HG03159 (cell line): ENCODE measurements around the gene TMEM240.
"Not testable (repeated sequence)": the region's sequence is repeated elsewhere in the genome, so short reads cannot be mapped to it uniquely, and the experiment has no call there.

ENCODE experiments used
- ATAC-seq: cut with Tn5 transposase; IDR thresholded peaks from one replicate; pipeline ENCODE4 v1.9.1; 2021; ENCODE audit warnings: mild to moderate bottlenecking, moderate library complexity; ENCODE audit not compliant: unreplicated experiment

TMEM240 gene

DNA sequence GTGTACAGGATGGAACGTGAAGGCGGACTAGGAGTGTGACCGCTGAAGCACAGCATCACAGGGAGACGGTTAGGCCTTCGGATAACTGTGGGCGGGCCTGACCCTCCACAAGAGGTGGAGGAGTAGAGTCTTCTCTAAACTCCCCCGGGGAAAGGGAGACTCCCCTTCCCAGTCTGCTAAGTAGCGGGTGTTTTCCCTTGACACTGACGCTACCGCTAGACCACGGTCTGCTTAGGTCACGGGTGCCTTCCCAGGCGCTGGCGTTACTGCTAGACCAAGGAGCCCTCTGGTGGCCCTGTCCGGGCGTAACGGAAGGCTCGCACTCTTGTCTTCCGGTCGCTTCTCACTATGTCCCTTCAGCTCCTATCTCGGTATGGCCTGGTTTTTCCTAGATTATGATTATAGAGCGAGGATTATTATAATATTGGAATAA, 35.0 kb downstream of the TMEM240 start:
- ATAC-seq: not testable (repeated sequence)

DNA sequence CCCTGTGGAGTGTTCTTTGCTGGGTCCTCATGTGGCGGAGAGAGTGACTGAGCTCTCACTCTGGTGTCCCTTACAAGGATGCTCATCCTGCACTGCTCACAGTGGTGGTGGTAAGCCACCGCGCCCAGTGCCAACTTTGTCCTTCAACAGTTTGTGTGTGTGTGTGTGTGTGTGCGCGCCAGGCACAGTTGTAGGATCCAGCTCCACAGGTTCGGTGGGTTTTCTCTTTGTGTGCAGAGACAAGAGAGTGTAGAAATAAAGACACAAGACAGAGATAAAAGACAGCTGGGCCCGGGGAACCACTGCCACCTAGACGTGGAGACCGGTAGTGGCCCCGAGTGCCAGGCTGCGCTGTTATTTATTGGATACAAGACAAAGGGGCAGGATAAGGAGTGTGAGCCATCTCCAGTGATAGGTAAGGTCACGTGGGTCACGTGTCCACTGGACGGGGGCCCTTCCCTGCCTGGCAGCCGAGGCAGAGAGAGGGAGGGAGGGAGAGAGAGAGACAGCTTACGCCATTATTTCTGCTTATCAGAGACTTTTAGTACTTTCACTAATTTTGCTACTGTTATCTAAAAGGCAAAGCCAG, 35.6 kb downstream of the TMEM240 start:
- ATAC-seq: not testable (repeated sequence)

DNA sequence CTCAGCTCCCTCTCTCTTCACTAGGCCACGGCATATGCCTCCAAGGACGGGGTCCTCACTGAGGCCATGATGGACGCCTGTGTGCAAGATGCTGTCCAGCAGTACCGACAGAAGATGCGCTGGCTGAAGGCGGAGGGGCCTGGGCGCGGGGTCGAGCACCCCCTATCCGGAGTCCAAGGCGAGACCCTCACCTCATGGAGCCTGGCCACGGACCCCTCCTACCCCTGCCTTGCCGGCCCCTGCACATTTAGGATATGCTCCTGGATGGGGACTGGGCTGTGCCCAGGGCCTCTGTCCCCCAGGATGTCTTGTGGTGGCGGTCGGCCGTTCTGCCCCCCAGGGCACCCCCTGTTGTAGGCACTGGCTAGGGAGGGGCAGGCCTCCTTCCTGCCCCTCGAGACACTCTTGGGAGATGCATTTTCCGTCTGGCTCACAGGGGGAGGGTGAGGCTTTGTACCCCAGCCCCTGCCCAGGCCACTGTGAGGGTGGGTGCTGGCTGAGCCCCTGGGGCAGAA, 44.9 kb downstream of the TMEM240 start:
- ATAC-seq: not testable (repeated sequence)

DNA sequence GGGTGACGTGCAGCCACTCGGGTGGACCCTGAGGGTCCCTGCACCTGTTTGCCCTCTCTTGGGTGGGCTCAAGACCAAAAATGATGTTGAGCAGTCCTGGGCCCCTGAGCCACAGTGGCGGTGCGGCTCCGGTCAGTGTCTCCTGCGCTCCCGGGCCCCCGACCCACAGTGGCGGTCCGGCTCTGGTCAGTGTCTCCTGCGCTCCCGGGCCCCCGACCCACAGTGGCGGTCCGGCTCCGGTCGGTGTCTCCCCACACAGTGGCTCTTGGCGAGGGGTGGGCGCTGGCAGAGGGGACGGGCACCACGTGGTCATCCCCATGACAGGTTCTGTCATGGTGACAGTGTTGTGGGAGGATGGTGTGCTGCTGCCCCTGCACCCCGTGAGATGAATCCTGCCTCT, 46.1 kb downstream of the TMEM240 start:
- not testable (repeated sequence) for ATAC-seq

DNA sequence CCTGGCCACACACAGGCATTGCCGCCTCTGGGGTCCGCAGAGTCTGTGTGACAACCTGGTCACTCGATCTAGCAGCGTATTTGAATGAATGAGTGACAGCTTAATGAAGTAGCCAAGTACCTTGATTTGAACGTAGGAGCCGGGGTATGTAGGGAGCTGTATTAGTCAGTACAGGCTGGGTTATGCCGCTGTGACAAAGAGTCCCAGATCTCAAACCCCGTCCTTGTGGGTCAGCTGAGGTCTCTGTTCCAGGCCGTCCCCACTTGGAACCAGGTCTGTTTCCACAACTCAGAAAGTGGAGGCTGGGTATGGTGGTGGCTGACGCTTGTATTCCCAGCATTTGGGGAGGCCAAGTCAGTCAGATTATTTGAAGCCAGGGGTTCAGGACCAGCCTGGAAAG, 48.8 kb downstream of the TMEM240 start:
- ATAC-seq: no peak

DNA sequence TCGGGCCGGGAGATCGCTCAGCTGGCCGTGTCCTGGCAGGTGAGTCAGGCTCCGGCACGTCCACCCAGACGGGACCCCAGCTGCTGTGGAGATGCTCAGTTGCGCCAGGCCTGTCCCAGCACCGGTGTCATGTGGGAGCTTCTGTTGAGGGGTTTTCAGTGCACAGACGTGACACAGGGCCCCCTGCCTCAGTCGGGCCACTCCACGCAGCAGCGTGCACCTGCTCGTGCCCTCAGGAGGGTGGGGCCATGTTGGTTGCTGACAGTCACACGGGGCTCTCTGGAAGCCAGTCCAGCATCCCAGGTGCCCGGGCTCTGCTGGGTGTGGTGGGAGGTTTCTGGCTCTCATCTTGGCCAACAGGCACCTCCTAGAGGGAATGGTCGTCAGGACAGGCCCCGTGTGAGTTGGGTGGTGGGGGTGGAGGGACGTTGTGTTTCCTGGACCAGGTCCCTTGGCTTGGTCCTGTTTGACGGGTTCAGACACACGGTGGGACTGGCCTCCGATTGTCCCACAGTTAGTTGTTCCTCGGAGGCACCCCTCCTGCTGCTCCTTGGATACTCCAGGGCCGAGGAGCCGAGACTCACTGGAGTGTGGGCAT, 49.7 kb downstream of the TMEM240 start:
- ATAC-seq: no peak

DNA sequence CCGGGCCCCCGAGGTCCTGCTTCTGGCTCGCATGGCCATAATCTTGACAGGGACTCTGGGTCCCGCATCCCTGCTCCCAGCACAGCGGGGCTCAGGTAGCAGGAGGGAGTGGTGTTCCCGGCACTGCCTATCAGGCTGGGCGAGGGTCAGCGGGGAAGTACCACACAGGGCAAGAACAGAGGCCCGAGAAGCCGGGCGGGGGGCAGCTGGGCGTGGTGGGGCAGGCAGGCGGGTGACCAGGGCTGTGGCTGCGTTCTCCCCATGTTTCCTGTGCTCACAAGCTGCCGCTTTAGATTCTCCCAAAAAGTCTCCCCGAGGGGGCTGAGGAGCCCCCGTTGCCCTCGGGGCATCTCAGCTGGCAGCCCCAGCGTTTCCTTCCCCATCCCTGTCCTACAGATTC, 50.6 kb downstream of the TMEM240 start:
- no peak for ATAC-seq

DNA sequence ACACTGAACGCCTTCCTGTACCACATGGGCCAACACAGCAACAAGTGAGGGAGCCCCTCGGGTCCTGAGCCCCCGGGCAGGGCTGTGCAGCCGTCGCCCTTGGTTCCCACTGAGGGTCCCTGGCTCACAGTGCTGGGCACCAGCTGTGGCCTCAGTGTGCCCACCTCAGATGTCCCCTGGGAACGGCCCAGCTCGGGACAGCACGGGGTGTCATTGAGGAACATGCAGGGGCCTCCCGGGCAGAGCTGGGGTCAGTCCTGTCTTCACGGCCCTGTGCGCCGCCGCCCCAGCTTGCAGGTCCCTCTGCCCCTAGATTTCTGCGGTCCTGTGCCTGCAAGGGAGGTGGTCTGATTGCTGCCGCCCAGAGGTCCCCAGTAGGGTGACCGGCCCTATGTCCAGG, 51.2 kb downstream of the TMEM240 start:
- no peak for ATAC-seq

DNA sequence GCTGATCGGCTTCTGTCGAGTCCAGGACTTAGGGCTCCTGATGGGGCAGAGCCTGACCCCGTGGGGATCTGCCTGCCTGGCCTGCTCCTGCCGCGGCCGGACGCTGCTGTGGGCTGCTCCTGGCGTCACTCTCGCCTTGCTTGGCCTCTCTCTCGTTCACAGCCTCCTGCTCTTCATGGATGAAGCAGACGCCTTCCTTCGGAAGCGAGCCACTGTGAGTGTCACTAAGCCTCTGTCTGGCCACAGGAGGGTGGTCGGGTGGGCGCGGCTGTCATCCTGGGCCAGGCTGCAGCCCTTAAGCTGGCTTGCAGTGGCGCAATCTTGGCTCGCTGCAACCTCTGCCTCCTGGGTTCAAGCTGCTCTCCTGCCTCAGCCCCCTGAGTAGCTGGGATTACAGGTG, 52.7 kb downstream of the TMEM240 start:
- no peak for ATAC-seq

DNA sequence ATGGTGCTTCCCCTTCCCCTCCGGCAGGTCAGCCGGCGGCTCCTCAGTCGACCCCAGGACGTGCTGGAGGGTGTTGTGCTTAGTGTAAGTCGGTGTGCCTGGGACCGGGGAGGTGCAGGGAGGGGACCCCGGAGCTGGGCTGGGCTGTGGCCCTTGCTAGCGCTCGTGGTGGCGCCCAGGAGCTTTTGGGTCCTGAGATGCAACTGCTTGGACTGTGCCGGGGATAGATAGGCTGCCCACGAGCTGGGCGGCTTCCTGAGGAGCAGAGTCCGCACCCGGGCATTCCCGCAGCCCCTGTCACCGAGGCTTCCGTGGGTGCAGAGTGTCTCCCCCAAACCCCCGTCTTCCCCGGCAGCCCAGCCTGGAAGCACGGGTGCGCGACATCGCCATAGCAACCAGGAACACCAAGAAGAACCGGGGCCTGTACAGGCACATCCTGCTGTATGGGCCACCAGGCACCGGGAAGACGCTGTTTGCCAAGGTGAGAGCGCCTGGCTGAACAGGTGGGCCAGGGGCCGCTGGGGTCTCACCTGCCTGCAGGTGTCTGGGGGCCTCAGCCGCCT, 54.6 kb downstream of the TMEM240 start:
- not testable (repeated sequence) for ATAC-seq

DNA sequence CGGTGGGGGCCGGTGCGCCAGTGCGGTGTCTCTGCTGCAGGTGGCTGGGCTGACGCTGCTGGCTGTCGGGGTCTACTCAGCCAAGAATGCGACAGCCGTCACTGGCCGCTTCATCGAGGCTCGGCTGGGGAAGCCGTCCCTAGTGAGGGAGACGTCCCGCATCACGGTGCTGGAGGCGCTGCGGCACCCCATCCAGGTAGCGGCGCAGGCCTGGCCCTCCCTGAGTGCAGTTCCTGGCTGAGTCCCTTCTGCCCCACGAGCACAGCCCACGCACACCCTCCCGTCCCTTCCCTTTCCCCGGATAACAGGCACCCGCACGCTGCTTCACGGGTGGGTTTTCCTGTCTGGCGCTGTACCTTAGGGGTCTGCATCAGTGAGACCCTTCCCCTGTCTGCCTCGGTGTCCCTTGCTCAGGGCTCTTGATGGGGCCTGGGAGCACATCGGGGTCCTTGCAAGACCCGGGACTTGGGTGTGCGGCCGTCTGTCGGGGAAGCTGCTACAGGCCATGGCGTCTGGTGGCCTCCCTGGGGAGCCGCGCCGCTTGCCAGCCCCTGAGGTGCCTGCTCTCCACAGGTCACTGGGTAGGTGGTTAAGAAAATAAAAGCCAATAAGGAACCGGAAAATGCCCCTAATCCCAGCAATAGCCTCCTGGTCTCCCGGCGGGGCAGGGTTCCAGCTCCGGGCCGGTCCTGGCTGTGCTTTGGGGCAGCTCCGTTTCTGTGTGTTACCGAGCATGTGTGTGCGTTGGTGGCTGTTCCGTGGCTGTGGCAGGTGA, 55.3 kb downstream of the TMEM240 start:
- not testable (repeated sequence) for ATAC-seq
